HG03442 (cell line): ENCODE results near the gene DCPS.
"Not testable (repeated sequence)": the region's sequence is repeated elsewhere in the genome, so short reads cannot be mapped to it uniquely, and the experiment has no call there.

ENCODE experiments used
- ATAC-seq: cut with Tn5 transposase; IDR thresholded peaks from one replicate; pipeline ENCODE4 v1.9.1; 2021; ENCODE audit warnings: mild to moderate bottlenecking, moderate library complexity; ENCODE audit not compliant: unreplicated experiment

Gene DCPS

GRCh38 chr11:126343051-126343450 lies 39.2 kb downstream of the DCPS start:
- no peak for ATAC-seq

GRCh38 chr11:126344141-126345080 lies 40.6 kb downstream of the DCPS start:
- no peak for ATAC-seq

- no peak for ATAC-seq
These were observed 41.4 kb downstream of the DCPS start for GRCh38 chr11:126345283-126345682.

- ATAC-seq = no peak
These were observed 42.1 kb downstream of the DCPS start for GRCh38 chr11:126345759-126346585.

- no peak for ATAC-seq
These were observed 42.7 kb downstream of the DCPS start for GRCh38 chr11:126346586-126346940.

GRCh38 chr11:126346946-126347345 lies 43.1 kb downstream of the DCPS start:
- not testable (repeated sequence) for ATAC-seq

- ATAC-seq = no peak
These were observed 44.1 kb downstream of the DCPS start for GRCh38 chr11:126347751-126348668.

- ATAC-seq = no peak
These were observed 45.1 kb downstream of the DCPS start for GRCh38 chr11:126348806-126349582.

- ATAC-seq = no peak
These were observed 47.0 kb downstream of the DCPS start for GRCh38 chr11:126350836-126351235.

GRCh38 chr11:126352163-126352562 lies 48.3 kb downstream of the DCPS start:
- ATAC-seq = no peak

GRCh38 chr11:126352934-126353801 lies 49.3 kb downstream of the DCPS start:
- no peak for ATAC-seq

GRCh38 chr11:126354631-126355323 lies 50.9 kb downstream of the DCPS start:
- ATAC-seq = peak; percentile 30

GRCh38 chr11:126355324-126355925 lies 51.6 kb downstream of the DCPS start, which contains the start of gene ST3GAL4:
TSS of gene ST3GAL4 (plus strand) at chr11:126355686. CDS start at chr11:126406156, 50,470 bp downstream.
- ATAC-seq = peak; percentile 63

- peak; percentile 4 for ATAC-seq
These were observed 52.4 kb downstream of the DCPS start for GRCh38 chr11:126355926-126356897.

- no peak for ATAC-seq
These were observed 53.4 kb downstream of the DCPS start for GRCh38 chr11:126357055-126357962.
